ENCODE data around the gene COL23A1. TPM values are rescaled to one million over a fixed set of nuclear protein-coding genes. Genes with fewer than 3 reads are reported as not detected.

Gene COL23A1
- total RNA-seq, 1 donor from 2014 or later: not detected

DNA sequence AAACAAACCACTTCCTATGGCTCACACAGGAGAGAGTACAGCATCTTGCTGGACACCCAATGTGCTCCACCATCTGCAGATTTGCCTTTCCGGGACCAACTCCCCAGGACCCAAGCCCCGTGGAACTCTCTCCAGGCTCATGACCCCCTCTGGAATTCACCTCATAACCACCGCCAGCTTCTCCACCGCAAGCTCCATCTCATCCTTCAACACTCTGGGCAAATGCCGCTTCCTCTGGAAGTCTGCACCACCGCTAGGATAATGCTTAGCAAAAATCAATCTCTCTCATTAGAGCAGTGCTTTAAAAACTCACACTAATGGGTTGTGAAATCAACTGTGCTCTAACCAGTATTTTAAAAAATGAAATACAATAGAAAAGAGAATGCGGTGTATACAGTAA lies 150.0 kb downstream of the COL23A1 start:
- Mint-ChIP-seq H3K27ac (no peak overlapping the region), H3K4me3 (ENCODE audit: low read depth) (no peak overlapping the region), H3K9me3 (no peaks in the 10 kb centered on the region), H3K27me3 (ENCODE audit: low read depth) (peaks cover 8% of the 10 kb centered on the region), H3K36me3 (ENCODE audit: low read depth) (no peaks in the 10 kb centered on the region), H3K4me1 (ENCODE audit: low read depth) (no peaks in the 10 kb centered on the region)
- intact Hi-C loops (cut with micrococcal nuclease): no loop called here
- no peak for DNase-seq (ENCODE audit: low spot score)

DNA sequence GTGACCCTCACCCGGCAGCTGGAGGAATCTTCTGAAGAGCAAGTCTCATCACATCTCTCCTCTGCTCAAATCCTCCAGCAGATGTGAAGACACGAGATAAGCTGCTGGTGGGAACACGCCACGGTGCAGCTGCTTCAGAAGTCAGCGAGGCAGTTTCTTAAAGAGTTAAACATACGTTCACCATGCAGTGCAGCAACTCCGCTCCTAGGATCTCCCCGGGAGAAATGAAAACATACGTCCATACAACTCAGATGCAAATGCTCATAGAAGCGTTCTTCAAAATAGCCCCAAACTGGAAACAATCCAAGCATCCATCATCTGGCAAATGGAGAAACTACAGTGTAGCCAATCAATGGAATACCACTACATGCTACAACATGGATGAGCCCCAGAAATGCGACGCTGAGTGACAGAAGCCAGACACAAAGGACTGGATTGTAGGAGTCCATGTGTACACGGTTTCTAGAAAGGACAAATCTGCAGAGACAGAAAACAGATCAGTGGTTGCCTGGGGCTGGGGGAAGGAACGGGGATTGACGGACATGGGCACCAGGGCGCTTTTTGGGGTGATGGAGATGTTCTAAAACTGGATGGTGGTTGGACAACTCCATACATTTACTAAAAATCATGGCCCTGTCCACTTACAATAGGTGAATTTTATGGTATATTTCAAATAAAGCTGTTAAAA lies 150.6 kb downstream of the COL23A1 start:
- Mint-ChIP-seq H3K36me3 (ENCODE audit: low read depth) (no peaks in the 10 kb centered on the region), H3K9me3 (no peaks in the 10 kb centered on the region), H3K27me3 (ENCODE audit: low read depth) (peaks cover 8% of the 10 kb centered on the region), H3K4me3 (ENCODE audit: low read depth) (no peak overlapping the region), H3K4me1 (ENCODE audit: low read depth) (no peaks in the 10 kb centered on the region), H3K27ac (no peak overlapping the region)
- DNase-seq (ENCODE audit: low spot score): no peak
- intact Hi-C loops (cut with micrococcal nuclease): no loop called here

DNA sequence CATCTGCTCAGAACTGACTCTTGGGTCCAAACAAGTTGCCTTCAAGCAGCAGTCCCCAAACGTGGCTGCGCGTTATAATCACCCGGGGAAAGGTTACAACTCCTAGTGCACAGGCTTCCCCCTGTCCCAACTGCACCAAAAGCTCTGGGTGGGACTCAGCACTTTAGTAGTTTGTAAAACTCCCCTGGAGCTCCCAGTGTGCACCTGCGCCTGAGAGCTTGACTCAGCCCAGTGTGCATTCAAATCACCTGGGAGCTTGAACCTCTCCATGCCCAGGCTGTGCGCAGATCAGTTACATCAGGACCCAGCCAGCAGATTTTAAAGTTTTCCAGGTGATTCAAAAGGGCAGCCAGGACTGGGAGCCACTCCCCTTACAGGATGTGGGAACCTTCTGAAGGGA lies 151.4 kb downstream of the COL23A1 start:
- no peaks in the 10 kb centered on the region for H3K9me3 Mint-ChIP-seq
- H3K27me3 Mint-ChIP-seq (ENCODE audit: low read depth): peaks cover 8% of the 10 kb centered on the region
- H3K27ac Mint-ChIP-seq: no peak overlapping the region
- DNase-seq (ENCODE audit: low spot score): no peak
- intact Hi-C loops (cut with micrococcal nuclease): no loop called here
- H3K4me1 Mint-ChIP-seq (ENCODE audit: low read depth): no peaks in the 10 kb centered on the region
- no peaks in the 10 kb centered on the region for H3K36me3 Mint-ChIP-seq (ENCODE audit: low read depth)
- H3K4me3 Mint-ChIP-seq (ENCODE audit: low read depth): no peak overlapping the region

DNA sequence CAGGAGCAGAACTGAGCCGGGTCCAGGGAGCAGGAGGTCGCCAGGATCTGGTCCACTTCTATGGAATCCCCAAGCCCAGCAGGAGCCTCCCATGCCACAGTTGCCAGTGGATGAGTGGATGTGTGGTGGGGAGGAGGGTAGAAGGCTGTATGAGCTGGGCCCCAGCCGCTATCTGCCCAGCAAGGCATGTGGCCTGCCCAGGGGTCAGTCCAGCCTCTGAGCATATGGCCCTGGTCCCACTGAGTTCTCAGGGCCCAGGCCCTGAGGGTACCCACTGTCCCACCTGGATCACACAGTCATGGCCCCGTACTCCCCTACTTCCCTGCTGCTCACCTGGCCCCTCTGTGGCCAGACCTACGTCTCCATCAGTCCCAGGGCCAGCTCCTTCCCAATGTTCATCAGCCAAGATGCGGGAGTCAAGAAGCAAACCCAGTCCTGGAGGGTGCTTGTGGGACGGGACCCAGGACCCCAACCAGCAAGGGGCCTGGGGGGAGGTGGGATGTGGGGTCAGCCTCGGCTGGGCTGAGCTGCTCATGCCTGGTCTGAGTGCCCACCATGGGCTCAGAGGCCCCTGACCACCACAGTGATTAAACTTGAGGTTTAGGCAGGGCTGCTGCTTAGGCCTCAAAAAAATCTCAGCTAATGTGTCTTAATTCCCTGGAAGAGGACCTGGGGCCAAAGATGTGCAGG lies 152.7 kb downstream of the COL23A1 start:
- no peak overlapping the region for H3K4me3 Mint-ChIP-seq (ENCODE audit: low read depth)
- H3K9me3 Mint-ChIP-seq: no peaks in the 10 kb centered on the region
- intact Hi-C loops (cut with micrococcal nuclease): no loop called here
- no peaks in the 10 kb centered on the region for H3K4me1 Mint-ChIP-seq (ENCODE audit: low read depth)
- DNase-seq (ENCODE audit: low spot score): no peak
- H3K27ac Mint-ChIP-seq: no peak overlapping the region
- peaks cover 8% of the 10 kb centered on the region for H3K27me3 Mint-ChIP-seq (ENCODE audit: low read depth)
- no peaks in the 10 kb centered on the region for H3K36me3 Mint-ChIP-seq (ENCODE audit: low read depth)

DNA sequence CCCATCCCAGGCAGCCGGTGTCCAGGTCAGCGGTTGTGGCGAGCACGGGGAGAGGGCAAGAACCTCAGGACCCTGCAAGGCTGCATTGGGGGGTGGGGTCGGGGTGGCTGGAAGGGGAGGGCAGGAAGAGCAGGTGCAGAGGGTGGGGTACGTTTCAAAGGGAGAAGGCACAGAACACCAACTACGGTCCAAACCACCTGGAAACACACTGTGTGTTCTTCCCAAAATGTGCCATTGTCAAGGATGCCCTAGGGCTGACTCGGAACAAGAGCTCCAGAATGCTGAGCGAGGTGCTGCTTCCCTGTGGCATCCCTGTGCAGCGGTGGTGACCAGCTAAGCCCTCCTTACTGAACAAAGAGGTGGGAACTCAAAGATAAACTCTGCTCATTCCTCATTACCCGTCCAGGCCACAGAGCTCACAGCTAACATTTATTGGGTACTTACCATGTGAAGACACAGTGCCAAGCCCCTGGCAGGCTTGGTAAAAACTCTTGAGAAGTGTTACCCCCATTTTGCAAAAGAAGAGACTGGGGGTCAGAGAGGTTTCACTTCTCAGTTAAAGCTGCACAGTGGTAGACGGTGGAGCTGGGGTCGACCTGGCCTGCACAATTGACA lies 153.8 kb downstream of the COL23A1 start:
- no peak overlapping the region for H3K4me3 Mint-ChIP-seq (ENCODE audit: low read depth)
- H3K27me3 Mint-ChIP-seq (ENCODE audit: low read depth): peaks cover 8% of the 10 kb centered on the region
- H3K27ac Mint-ChIP-seq: no peak overlapping the region
- no peaks in the 10 kb centered on the region for H3K9me3 Mint-ChIP-seq
- no peak for DNase-seq (ENCODE audit: low spot score)
- intact Hi-C loops (cut with micrococcal nuclease): no loop called here
- H3K36me3 Mint-ChIP-seq (ENCODE audit: low read depth): no peaks in the 10 kb centered on the region
- no peaks in the 10 kb centered on the region for H3K4me1 Mint-ChIP-seq (ENCODE audit: low read depth)

DNA sequence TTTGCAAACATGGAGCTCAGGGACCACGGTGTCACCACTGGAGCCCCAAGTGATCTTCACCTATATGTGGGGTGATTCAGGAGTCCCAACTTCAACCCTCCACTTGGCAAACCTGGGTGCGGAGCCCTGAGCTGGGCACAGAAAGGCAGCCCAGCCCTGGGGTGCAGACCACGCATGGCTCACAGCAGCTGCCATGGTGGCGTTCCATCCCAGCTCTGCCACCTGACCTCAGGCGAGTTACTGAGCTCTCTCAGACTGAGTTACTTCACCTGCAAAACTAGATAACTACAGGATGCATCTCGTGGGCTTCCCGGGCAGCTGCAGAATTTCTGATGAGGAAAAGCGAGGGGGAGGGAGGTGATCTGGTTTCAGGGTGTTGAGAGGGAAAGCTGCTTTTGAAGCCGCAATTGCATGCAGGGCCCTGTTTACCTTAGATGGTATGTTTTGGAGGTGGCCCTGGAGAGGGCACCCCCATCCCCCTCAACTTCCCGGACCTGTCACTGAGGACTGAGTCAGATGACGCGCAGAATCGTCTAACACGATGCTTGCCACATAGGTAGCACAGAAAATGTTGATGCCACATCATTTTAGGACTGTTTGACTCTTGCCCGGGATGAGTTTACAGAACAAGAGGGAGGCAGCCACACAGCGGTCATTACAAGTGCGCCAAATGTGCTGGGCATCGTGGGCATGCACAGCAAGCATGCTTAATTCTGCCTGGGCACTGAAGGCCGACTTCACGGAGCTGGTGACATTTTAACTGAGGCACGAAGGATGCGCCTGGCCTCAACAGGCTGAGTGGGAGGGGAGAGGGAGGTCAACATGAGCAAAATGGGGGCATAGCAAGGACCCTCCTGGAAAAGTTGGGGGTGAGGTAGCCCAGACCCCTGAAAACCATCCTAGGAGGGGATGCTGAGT lies 154.6 kb downstream of the COL23A1 start:
- DNase-seq (ENCODE audit: low spot score): no peak
- Mint-ChIP-seq H3K9me3 (no peaks in the 10 kb centered on the region), H3K27me3 (ENCODE audit: low read depth) (peaks cover 8% of the 10 kb centered on the region), H3K36me3 (ENCODE audit: low read depth) (no peaks in the 10 kb centered on the region), H3K4me1 (ENCODE audit: low read depth) (no peaks in the 10 kb centered on the region), H3K27ac (no peak overlapping the region), H3K4me3 (ENCODE audit: low read depth) (no peak overlapping the region)
- intact Hi-C loops (cut with micrococcal nuclease): no loop called here

DNA sequence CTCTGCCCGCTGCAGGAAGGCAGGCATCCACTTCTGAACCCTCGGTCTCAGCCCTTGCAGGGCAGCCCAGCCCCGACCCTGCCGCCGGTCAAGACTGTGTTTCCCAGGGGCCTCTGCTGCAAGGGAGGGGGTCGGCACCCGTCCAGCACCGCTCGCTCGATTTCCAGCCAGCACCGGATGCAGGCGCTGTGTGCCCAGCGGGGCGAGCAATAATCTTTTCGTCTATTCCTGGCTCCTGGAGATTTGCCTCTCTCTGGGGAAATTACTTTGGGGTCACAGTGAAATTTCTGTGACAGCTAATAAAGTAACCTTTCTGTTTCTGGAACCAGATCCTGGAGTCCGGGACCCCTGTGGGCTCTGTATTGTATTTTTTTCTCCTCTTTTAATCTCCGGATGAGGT lies 155.3 kb downstream of the COL23A1 start:
- H3K4me1 Mint-ChIP-seq (ENCODE audit: low read depth): no peaks in the 10 kb centered on the region
- no peak overlapping the region for H3K27ac Mint-ChIP-seq
- DNase-seq (ENCODE audit: low spot score): no peak
- intact Hi-C loops (cut with micrococcal nuclease): no loop called here
- H3K27me3 Mint-ChIP-seq (ENCODE audit: low read depth): peaks cover 7% of the 10 kb centered on the region
- no peaks in the 10 kb centered on the region for H3K36me3 Mint-ChIP-seq (ENCODE audit: low read depth)
- no peaks in the 10 kb centered on the region for H3K9me3 Mint-ChIP-seq
- no peak overlapping the region for H3K4me3 Mint-ChIP-seq (ENCODE audit: low read depth)

DNA sequence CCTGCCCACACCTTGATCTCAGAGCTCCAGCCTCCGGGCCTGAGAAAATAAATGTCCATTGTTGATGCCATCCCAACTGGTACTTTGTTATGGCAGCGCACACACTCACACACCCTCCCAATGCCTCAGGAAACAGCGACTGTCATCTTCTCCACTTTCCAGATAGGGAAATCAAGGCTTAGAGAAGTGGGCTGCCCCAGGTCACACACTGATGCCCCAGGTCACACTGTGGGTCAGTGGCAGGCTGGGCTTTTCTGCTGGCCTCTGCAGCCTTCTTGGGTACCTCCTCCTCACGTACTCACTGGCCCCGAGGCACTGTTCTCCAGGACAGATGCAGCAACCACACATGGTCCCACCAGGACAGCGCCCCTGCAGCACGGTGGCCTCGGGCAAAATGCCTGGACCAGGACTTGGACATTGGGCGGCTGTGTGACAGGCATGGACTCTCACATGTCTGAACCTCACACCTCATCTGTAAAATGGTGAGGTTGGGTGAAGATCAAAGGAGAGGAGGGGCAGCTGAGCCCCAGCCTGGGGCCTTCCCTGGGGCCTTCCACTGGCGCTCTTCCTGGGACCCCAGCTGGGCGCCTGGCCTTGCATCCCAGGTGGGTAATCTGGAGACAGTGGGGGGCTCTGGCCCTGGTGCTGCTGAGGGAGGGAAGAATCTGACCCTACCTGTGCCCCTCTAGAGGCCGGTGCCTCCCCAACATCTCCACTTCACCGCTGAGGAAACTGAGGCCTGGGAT lies 156.0 kb downstream of the COL23A1 start:
- Mint-ChIP-seq H3K4me3 (ENCODE audit: low read depth) (no peak overlapping the region), H3K27me3 (ENCODE audit: low read depth) (peaks cover under 1% of the 10 kb centered on the region), H3K4me1 (ENCODE audit: low read depth) (no peaks in the 10 kb centered on the region), H3K9me3 (no peaks in the 10 kb centered on the region), H3K36me3 (ENCODE audit: low read depth) (no peaks in the 10 kb centered on the region), H3K27ac (no peak overlapping the region)
- DNase-seq (ENCODE audit: low spot score): no peak
- intact Hi-C loops (cut with micrococcal nuclease): no loop called here

DNA sequence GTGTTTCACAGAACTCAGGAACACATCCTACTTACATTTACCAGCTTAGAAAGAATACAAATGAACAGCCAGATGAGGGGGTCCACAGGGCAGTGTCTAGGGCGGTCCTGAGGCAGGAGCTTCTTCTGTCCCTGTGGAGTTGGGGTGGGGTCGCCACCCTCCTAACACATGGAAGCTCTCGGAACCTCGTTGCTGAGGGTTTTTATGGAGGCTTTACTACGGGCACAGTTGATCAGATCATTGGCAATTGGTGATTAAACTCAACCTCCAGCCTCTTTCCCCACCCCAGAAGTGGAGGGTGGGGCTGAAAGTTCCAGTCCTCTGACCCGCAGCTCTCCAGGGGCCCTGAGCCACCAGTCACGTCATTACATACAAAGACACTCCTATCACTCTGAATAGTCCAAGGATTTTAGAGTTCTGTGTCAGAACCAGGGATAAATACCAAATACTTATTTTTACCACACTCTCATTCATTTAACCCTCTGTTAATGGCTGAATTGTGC lies 156.9 kb downstream of the COL23A1 start:
- no peaks in the 10 kb centered on the region for H3K4me1 Mint-ChIP-seq (ENCODE audit: low read depth)
- intact Hi-C loops (cut with micrococcal nuclease): no loop called here
- H3K4me3 Mint-ChIP-seq (ENCODE audit: low read depth): no peak overlapping the region
- no peak overlapping the region for H3K27ac Mint-ChIP-seq
- H3K9me3 Mint-ChIP-seq: no peaks in the 10 kb centered on the region
- no peaks in the 10 kb centered on the region for H3K27me3 Mint-ChIP-seq (ENCODE audit: low read depth)
- no peaks in the 10 kb centered on the region for H3K36me3 Mint-ChIP-seq (ENCODE audit: low read depth)
- DNase-seq (ENCODE audit: low spot score): no peak

DNA sequence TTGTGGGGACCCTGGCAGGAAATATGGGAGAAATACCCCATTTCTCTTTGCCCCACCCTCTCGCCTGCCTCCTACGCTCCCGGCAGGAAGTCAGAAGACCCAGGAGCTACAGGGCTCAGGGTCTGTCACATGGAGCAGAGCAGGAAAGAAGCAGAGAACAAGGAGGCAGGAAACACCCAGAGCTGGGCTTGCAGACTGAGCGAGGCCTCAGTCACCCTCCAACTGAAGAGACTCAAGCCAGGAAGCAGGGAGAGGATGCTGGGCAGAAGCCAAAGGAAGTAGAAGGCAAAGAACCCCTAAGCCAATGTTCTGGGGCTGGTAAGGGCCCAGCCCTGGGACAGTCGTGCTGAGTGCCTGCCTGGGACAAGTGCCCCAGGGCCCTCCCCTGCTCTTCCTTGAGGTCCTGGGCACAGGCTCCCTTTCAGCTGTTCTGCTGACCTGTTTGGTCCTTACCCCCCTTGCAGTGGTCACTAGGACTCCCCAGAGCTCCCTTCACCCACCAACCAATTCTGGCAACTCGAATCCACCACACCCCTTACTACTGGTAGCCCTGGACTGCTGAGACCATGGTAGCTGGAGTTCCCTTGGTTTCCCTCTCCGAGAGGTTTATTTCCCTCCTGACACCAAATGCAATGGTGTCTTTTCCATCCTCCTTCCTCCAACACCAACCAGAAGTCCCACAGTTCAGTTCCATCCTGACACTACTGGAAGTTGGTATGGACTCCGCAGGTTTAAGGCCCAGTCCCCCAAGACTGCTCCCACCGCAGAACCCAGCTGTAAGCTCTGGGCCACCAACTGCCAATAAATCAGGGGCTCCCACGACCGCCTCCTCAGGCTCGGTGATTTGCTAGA lies 157.5 kb downstream of the COL23A1 start:
- Mint-ChIP-seq H3K9me3 (no peaks in the 10 kb centered on the region), H3K27ac (no peak overlapping the region), H3K36me3 (ENCODE audit: low read depth) (no peaks in the 10 kb centered on the region), H3K4me3 (ENCODE audit: low read depth) (no peak overlapping the region), H3K27me3 (ENCODE audit: low read depth) (no peaks in the 10 kb centered on the region), H3K4me1 (ENCODE audit: low read depth) (no peaks in the 10 kb centered on the region)
- intact Hi-C loops (cut with micrococcal nuclease): no loop called here
- DNase-seq (ENCODE audit: low spot score): no peak

DNA sequence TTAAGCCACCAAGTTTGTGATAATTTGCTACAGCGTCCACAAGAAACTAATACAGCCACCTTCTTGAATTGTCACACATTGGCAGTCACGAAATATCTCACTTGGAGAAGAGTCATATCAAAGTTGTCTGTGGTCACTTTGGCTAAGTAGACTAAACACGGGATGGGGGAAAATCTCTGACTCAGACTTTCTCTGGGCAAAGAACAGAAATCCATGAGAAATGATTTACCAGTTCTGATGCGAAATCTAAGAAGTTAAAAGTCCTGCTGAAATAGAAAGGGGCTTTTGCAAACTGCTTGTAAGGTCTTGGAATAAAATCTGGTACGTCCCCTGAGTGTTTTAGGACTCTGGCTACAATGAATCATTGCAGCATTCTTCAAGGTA lies 158.4 kb downstream of the COL23A1 start:
- H3K9me3 Mint-ChIP-seq: no peaks in the 10 kb centered on the region
- H3K4me1 Mint-ChIP-seq (ENCODE audit: low read depth): no peaks in the 10 kb centered on the region
- H3K4me3 Mint-ChIP-seq (ENCODE audit: low read depth): no peak overlapping the region

More for the DNA sequence above, 158.4 kb downstream of the COL23A1 start:
- Mint-ChIP-seq H3K27me3 (ENCODE audit: low read depth) (no peaks in the 10 kb centered on the region), H3K36me3 (ENCODE audit: low read depth) (no peaks in the 10 kb centered on the region), H3K27ac (no peak overlapping the region)
- intact Hi-C loops (cut with micrococcal nuclease): no loop called here
- DNase-seq (ENCODE audit: low spot score): no peak
